ENCODE measurements around the gene ILF3.

The ILF3 gene

DNA sequence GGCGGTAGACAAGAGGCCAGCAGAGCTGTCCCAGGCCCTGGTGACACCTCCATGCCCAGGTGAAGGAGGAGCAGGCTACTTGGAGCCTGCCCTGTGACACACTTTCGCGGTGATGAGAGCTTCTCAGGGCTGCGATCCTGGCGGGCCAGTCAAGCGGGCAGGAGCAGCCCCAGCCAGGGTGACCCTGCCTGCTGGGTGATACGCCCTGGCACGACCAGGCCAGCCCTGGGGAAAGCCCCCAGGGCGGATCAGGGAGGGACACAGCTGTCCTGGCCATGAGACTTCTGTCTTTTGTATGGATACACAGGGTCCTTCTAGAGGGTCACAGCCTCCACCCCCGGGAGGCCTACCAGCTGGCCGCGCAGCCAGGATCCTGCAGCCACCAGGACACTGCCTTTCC lies 76.8 kb downstream of the ILF3 start:
- no peak for DNase-seq (ENCODE audit: low spot score)

DNA sequence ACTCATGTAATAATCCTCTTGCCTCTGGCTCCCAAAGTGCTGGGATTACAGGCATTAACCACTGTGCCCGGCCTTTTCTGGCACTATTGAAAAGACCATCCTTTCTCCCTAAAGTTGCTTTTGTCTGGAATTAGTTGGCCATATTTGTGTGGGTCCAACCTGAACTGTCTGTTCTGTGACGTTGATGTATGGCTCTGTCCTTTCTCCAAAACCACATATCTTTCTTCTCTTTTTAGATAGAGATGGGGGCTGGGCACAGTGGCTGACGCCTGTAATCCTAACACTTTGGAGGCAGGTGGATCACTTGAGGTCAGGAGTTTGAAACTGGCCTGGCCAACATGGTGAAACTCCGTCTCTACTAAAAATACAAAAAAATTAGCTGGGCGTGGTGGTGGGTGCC lies 81.6 kb downstream of the ILF3 start:
- no peak for DNase-seq (ENCODE audit: low spot score)

DNA sequence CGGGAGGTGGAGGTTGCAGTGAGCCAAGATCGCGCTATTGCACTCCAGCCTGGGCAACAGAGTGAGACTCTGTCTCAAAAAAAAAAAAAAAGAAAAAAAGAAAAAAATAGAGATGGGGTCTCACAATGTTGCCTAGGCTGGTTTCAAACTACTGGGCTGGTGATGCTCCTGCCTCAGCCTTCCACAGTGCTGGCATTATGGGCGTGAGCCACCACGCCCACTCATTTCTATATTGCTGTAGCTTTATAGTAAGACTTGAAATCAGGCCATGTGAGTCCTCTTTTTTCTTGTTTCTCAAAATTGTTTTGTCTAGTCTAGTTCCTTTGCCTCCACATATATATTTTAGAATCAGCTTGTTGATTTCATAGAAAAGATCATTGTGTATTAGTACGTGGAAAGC lies 82.0 kb downstream of the ILF3 start:
- DNase-seq (ENCODE audit: low spot score), result no peak

DNA sequence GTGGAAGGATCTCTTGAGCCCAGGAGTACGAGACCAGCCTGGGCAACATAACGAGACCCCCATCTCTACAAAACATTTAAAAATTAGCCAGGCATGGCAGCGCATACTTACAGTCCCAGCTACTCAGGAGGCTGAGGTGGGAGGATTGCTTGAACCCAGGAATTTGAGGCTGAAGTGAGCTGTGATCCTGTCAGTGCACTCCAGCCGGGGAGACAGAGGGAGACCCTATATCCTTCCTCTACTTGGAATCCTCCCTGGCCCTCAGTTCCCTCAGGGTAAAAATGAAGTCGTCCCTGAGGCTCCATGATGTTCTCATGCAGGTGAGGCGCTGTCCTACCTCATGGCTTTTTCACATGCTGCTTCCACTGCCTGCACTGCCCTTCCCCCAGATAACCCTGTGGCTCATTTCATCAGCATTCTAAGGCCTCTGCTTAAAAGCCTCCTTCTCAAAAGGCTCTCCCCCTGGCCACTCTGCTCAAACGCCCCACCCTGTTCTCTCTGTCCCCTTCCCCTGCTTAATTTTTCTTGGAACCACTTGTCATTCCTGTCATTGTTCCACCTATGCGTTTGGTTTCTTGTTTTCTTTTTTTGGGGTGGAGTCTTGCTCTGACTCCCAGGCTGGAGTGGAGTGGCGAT lies 82.9 kb downstream of the ILF3 start:
- no peak for DNase-seq (ENCODE audit: low spot score)

- DNase-seq (ENCODE audit: low spot score), result no peak
Observed at GRCh38 chr19:10737722-10738121, 83.6 kb downstream of the ILF3 start.

GRCh38 chr19:10740798-10741197 lies 86.7 kb downstream of the ILF3 start:
- no peak for DNase-seq (ENCODE audit: low spot score)
